RWPE1 (cell line): ENCODE results near the gene CEP126.

Experiments
- CTCF ChIA-PET: fragments of 350-600 bp; sonication (Branson Sonifier 250); formaldehyde crosslinking; extraction: SDS; loops from one replicate; lab custom pipeline; 2021; lab: Yijun Ruan, JAX
- POLR2A ChIA-PET: fragments of 400-600 bp; formaldehyde crosslinking; extraction: SDS; loops from one replicate; lab custom pipeline; 2020; ENCODE audit warnings: antibody characterized with exemption; ENCODE audit not compliant: low non-redundant PET; lab: Yijun Ruan, JAX
- DNase-seq: peaks from one replicate; pipeline ENCODE4 v3.0.0; 2012; ENCODE audit warnings: low spot score
- H3K27ac ChIP-seq: fragments of 450-650 bp; 2 replicates; pipeline ENCODE4 v1.5.1; 2017
- TF ChIP-seq, protein P1 (sequence below): fragments of 450-650 bp; conservative IDR thresholded peaks from 2 replicates; pipeline ENCODE4 v1.5.1; 2017; ENCODE audit warnings: low read depth, mild to moderate bottlenecking

CEP126 gene, protein sequence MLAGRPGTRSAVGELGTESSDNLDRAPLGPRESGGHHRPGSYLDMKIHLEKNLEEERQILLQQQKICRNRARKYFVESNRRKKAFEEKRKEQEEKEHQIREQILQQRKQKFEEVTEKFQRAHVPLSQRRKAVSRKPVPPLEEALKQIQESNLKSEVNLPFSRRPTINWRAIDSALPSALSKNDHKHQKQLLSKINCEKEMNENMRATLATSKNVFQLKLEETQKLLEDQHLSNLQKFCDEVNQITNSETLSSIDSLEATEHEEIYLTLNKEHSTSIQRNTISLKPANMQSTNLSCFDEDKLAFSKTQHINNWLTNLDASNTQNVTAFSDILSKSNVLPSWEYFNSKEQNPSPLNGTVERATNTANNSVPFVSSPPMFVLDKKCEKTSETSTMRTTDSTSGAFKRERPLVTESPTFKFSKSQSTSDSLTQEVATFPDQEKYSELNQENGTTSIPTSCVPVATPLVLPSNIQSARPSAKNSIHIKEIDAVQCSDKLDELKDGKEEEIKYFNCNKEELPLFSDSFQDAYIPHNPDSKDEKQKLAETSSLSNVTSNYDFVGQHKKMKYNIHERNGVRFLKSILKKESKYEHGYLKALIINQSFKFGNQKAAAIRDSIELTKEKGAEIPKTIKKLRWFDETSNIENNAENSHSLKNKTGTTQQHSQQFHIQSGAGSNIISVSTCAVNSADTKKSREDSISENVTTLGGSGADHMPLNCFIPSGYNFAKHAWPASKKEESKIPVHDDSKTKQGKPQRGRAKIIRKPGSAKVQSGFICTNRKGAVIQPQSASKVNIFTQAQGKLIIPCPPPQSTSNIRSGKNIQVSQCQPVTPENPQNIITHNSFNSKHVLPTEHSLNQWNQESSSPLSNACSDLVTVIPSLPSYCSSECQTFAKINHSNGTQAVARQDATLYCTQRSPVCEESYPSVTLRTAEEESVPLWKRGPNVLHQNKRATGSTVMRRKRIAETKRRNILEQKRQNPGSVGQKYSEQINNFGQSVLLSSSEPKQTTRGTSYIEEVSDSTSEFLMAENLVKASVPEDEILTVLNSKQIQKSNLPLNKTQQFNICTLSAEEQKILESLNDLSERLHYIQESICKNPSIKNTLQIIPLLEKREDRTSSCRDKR

DNA sequence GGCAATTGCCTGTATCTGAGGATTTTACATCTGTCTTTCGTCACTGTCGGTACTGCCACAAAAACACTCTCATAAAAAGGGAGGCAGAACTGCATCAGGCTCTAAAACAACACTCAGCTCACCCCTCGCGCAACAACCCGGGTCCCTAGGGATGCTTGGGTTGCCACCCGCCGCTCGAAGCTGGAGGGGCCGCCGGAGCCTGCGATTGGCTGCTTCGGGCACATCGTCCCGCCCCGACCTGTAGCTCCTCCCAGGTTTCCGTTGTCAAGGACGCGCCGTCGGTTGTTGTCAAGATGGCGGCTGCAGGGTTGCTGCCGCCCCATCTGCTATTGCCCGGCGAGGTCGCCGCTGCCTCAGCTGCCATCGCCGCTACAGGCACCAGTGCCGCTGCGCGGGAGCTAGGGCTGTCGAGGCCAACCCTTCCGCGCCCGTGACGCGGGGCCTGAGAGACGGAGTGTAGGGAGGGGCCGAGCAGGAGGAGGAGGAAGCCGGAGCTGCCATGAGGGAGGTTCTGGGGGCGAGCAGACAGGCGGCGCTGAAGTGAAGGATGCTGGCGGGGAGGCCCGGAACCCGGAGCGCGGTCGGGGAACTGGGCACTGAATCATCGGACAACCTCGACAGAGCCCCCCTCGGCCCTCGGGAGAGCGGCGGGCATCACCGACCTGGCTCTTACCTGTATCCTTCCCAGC lies at the start of gene CEP126:
Gene CEP126 (plus strand): TSS at position 273 of the 689 bp plus-strand sequence. CDS start 275 bp downstream, at position 548.
- ChIA-PET CTCF (interaction anchor here (0.6 kb wide), 2 partner anchors 12 to 18 kb away, joined by 3 to 5 read pairs; no protein-coding TSS in a partner anchor), POLR2A (no interaction called here)
- H3K27ac ChIP-seq = peak within 1 kb of the TSS; percentile 85

DNA sequence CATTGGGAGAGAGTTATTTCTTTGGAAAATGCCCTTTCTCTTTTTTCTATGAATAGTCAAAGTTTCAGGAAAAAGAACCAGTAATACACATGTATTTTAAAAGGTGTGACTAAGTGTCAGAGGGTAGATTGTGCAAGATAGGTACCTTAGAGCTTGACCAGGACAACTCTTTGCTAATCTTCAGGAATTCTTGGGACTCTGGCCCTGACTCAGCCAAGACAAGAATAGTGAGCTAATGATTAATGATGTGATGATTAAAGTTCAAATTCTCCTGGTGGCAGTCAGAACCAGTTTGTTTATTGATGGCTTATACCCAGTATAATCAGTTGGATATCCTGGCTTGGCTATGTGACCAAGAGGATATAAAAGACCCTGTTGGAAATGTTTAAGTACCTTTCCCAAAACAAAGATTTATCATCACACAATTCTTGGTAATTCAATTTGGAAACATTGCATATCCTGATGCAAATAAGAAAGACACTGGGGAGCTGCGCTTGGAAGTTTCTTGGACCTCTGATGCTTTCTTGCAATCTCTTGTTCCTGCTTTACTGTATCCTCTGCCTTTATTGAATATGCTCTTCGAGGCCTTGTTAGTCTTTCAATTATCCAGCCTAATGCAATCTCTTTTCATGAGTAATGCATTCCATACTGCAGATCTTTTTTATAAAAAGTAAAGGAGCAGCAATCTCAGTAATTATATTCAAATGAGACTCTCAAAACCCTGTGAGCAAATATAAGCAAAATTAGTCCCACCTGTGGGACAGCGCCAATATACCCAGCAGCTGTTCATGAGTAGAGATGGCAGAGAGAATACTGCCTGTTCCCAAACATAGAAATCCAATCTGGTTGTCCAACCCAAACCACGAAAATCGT lies 48.0 kb upstream of the CEP126 start:
- POLR2A ChIA-PET = no interaction called here
- DNase-seq = peak; percentile 58
- no peak overlapping the region for H3K27ac ChIP-seq
- CTCF ChIA-PET = interaction anchor here (0.6 kb wide), 1 partner anchor 43 kb away, joined by 3 read pairs; no protein-coding TSS in a partner anchor
- TF ChIP-seq, protein P1, sequence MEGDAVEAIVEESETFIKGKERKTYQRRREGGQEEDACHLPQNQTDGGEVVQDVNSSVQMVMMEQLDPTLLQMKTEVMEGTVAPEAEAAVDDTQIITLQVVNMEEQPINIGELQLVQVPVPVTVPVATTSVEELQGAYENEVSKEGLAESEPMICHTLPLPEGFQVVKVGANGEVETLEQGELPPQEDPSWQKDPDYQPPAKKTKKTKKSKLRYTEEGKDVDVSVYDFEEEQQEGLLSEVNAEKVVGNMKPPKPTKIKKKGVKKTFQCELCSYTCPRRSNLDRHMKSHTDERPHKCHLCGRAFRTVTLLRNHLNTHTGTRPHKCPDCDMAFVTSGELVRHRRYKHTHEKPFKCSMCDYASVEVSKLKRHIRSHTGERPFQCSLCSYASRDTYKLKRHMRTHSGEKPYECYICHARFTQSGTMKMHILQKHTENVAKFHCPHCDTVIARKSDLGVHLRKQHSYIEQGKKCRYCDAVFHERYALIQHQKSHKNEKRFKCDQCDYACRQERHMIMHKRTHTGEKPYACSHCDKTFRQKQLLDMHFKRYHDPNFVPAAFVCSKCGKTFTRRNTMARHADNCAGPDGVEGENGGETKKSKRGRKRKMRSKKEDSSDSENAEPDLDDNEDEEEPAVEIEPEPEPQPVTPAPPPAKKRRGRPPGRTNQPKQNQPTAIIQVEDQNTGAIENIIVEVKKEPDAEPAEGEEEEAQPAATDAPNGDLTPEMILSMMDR = no peak

More for the DNA sequence above, at the start of gene CEP126:
- TF ChIP-seq, protein P1 = peak; percentile 46
- DNase-seq = peak; percentile 93

DNA sequence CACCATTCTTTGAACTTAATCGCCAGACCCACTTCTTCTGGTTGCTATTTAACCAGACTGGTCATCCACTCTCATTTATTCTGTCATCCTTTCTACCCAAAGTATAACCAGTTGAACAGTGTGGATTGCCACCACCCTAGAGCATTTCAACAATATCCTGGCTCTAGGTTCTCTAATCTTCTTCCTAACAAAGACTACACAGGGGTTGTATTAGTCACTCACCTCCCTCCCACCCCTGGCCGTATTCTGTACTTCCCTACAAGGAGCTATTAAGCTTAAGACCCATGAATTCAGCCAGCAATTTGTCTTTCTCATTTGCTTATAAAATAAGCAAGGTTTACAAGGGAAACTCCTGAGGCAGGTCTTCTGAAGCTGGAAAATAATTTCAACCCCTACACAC lies 46.9 kb upstream of the CEP126 start:
- ChIA-PET POLR2A (no interaction called here), CTCF (interaction anchor here (0.6 kb wide), 1 partner anchor 42 kb away, joined by 3 read pairs; no protein-coding TSS in a partner anchor)
- H3K27ac ChIP-seq = no peak overlapping the region
- DNase-seq = no peak
- TF ChIP-seq, protein P1 = no peak

DNA sequence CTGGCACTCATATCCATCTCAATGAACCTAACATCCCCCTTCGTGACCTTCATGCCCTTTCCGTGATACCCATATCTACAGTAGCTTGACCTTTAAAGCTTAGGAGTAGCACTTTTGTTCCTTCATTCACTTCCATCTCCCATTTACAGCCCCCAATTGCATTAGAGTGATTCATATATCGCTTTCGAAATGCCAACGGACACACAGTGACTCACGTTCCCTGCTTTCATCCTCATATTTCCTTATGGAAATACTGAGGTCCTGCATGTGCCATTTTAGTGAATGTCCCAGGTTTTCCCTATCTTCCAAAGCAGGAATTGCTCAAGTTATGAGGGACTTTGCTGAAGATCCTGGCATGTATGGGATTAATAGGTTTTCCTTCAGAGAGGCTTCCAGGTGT lies 44.3 kb upstream of the CEP126 start:
- DNase-seq = peak; percentile 75
- TF ChIP-seq, protein P1 = no peak
- ChIA-PET CTCF (no interaction called here), POLR2A (no interaction called here)
- H3K27ac ChIP-seq = no peak overlapping the region

DNA sequence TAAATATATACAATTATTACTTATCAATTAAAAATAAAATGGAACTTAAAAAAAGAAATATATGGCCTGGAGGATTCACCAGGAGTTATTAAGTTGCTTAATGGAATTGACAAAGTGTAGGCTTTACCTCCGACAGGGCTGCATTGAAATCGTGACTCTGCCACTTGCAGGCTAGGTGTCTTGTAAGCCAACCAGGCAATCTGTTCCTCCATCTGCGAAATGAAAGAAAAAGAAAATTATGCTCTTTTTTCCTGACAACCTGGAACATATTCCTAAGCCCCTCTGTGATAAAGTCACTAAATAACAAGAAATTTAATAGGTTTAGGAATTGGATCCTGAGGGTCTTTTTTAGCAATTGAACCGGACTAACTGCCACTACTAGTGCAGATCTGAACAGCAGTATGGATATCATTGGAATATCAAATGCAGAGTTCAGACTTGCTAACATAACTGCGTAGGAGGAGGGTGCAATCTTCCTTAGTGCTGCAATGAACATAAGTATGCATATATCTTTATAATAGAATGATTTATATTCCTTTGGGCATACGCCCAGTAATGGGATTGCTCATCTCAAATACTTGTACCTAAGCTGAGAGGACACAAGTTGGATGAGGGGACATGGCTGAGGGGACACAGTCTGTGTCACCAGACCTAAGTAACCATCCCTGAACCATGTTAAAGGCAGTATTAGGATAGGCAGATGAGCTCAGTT lies 42.5 kb upstream of the CEP126 start:
- no peak for DNase-seq
- TF ChIP-seq, protein P1 = no peak
- POLR2A ChIA-PET = no interaction called here
- CTCF ChIA-PET = no interaction called here
- H3K27ac ChIP-seq = no peak overlapping the region
